Urothelium cell line (cell line): ENCODE data around the gene DEFB123.

Source experiments
- DNase-seq: peaks from one replicate; pipeline ENCODE4 v3.0.0; 2011; ENCODE audit warnings: low spot score, mixed read lengths
- FAIRE-seq: peaks from 2 replicates; lab custom pipeline; 2011; peaks lifted over from hg19 to GRCh38; lab: Jason Lieb, UNC

Gene DEFB123

DNA sequence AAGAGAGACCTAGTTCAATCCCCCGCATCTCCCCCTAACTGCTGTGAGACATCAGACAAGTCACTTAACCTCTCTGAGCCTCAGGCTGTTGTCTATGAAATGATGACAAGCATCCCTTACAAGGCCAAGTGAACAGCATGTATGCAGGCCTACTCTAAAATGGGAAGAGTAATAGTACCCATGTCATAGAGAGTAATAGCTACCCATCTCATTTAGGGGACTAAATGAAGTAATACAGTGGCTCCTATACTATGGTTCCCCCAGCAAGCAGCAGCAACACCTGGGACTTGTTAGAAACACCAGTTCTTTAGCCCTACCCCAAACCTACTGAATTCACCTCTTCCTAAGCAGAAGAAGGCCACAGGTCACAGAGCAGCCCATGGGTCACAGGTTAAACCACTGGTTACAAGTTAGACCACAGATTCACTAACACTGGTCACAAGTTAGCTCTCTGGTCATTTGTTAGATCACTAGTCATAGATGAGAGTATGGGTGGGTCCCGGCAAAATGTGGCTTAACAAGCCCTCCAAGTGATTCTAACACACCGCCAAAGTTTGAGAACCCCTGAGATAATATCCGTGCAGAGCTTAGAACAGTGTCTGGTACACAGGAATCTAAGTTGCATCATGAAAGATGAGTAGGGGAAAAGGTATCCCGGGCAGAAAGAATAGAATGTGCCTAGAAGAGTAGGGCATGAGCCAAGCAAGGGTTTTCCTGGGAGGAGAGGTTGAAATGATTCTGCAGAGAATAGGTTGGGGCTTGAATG lies 33.1 kb downstream of the DEFB123 start:
- FAIRE-seq (no peak), DNase-seq (no peak)

DNA sequence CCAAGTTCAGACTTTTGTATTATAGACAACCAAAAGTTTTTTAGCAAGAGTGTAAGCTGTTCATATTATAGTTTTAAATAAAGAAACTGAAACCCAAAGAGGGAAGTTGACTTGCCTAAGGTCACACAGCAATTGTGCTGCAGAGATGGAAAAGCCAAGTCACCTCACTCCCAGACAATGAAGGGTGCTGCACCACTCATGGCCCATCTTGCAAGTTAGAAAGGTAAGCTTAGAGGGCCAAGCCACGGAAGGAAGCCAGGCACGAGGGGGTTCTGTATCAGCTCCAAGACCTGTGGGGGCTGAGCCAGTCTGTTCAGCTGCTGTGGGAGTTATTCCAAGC lies 33.6 kb downstream of the DEFB123 start:
- DNase-seq, result no peak
- no peak for FAIRE-seq

- FAIRE-seq, result no peak
- no peak for DNase-seq
These were observed 34.5 kb downstream of the DEFB123 start, which contains the start of the genes DEFB124 and REM1 for GRCh38 chr20:31474758-31475427. Gene DEFB124, minus strand, starts transcription at chr20:31475127. Its CDS starts 2,114 bp downstream, at chr20:31473013. Gene REM1, plus strand, starts transcription at chr20:31475288. Its CDS starts 1,158 bp downstream, at chr20:31476446.

- FAIRE-seq, result no peak
- no peak for DNase-seq
These were observed 35.3 kb downstream of the DEFB123 start for GRCh38 chr20:31475472-31476293.

- FAIRE-seq (no peak), DNase-seq (no peak)
These were observed 35.8 kb downstream of the DEFB123 start for GRCh38 chr20:31476294-31476585.

GRCh38 chr20:31476643-31477215 lies 36.3 kb downstream of the DEFB123 start:
- FAIRE-seq (no peak), DNase-seq (no peak)

DNA sequence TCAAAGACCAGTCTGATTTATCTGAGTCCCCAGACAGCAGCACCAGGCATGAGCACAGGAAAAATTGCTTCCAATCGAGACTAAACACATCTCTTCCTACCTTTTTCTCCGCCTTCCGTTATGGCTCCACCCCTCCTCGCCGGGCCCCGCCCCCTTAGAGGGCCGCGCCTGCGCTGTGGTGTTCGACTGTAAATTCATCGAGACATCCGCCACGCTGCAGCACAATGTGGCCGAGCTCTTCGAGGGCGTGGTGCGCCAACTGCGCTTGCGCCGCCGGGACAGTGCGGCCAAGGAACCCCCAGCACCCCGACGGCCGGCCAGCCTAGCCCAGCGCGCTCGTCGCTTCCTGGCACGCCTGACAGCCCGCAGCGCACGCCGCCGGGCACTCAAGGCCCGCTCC lies 43.6 kb downstream of the DEFB123 start:
- DNase-seq (no peak), FAIRE-seq (no peak)

DNA sequence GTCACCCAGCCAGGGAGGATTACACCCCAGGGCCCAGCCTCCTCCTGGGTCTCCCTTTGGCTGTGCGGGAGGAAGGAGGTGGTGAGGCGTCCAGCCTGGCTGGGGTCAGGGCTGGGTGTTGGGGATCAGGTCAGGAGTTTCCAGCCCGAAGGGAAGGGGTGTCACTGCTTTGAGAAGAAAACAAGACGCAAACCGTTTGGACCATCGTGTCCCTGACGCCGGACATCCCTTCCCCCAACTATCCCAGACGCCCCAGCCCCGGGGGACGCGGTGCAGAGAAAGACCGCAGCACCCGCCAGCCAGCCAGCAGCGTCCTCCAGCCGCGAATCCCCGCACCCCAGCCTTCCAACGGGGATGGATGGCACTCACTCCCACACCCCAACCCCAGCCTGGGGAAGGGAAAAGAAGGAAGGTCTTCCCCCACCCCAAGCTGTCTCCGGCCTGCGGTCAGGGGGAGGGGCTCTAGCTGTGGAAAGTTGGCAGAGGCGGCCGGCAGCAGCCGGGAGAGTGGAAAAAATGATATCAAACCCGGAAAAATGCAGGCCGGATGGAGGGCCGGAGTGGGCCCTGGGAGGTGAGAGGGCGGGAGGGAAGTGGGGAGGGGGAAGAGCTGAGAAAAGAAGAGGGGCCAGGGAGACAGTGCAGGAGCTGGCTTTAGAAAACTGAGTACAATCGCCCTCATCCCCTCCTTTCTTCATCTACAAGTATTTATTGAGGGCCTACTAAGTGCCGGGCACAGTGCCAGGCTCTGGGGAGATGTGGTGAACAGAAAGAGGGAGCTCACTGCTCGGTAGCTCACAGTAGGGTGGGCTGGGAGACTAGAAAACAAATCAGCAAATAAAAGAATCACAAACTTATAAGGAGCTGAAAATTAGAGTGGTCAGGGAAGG lies 45.3 kb downstream of the DEFB123 start:
- DNase-seq (peak; percentile 90), FAIRE-seq (no peak)

- no peak for DNase-seq
- FAIRE-seq, result no peak
These were observed 47.7 kb downstream of the DEFB123 start for GRCh38 chr20:31488115-31488514.

- FAIRE-seq (no peak), DNase-seq (no peak)
These were observed 48.7 kb downstream of the DEFB123 start for GRCh38 chr20:31489152-31489551.

- no peak for FAIRE-seq
- DNase-seq, result no peak
These were observed 50.3 kb downstream of the DEFB123 start for GRCh38 chr20:31490752-31491151.

DNA sequence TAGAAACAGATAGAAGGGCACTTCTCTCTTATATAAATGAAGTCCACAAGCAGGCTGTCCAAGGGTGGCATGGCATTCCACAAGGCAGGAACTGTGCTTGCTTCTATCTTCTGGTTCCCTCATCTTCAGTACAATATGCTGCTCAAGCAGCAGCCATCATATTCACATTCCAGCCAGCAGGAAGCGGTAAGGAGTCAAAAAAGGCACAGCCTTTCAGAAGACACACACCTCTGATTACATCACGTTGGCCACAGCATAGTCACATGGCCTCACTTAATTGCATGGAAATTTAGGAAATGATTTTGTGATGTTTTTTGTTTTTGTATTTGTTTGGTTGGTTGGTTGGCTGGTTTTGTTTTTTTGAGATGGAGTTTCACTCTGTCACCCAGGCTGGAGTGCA lies 53.7 kb downstream of the DEFB123 start:
- DNase-seq, result no peak
- FAIRE-seq, result no peak

DNA sequence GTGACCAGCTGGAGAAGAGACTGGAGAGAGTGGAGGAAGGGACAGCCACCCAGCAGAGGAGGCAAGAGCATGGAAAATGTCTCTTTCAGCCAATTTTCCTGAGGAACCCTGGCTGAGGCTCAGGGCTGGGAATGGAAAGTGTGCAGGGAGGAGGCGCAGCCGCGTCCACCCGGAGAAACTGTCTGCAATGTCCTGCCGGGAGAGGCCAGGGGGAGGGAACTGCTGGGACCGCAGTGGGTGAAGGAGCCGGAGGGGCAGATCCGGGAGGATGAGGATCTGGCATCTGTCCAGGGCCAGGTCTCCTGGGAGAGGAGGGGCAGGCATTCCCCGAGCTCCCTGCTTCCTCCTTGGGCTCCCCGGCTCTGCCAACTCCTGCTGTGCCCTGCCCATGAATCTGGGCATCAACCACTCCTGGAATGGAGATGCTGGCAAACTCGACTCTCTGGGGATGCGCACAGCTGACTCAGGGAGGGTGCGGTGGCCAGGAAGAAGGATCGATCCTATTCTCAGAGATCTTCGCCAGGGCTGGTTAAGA lies 56.4 kb downstream of the DEFB123 start:
- FAIRE-seq (peak; percentile 50), DNase-seq (peak; percentile 73)

GRCh38 chr20:31497838-31498540 lies 57.6 kb downstream of the DEFB123 start:
- no peak for DNase-seq
- FAIRE-seq, result no peak
